ENCODE measurements around the gene PSMD1. TPM values are rescaled to one million over a fixed set of nuclear protein-coding genes. Genes with fewer than 3 reads are reported as not detected.

The PSMD1 gene
- total and polyA plus RNA-seq, 2 of the 8 experiments (the other 6 are each of a cell fraction or from before 2014, with no cell fraction given) = 179 to 272 TPM

DNA sequence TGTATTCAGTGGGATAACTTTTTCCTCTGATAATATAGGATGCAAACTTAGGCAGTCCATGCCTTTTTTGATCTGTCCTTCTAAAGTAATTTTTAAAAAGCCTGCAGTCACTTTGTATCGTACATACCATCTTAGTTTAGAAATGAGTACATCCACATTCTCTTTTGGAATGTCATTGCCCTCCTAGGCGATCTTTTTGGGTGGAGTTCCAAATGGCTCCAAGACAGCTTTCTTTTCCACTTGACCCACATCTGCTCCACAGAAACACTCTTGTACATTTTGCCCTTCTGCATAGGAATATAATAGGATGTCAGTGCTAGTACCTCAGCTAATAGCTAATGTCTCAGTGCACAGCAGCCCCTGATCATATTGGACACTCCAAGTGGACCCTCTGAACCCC is 90.0 kb downstream of the PSMD1 start:
- Histone ChIP-seq H2BK12ac (ENCODE audit: low read depth, low read length) (no peak overlapping the region), H3K4ac (replicated peaks; ENCODE audit: insufficient read length, low read depth, low read length) (no peak overlapping the region), H3K4me1 (replicated peaks in 1 of 4; ENCODE audit: control insufficient read depth in 3 of 4, insufficient read depth in 4 of 4, low read length in 3 of 4) (no peaks in the 10 kb centered on the region), H2AFZ (ENCODE audit: low read length) (no peak overlapping the region), H4K20me1 (replicated peaks in 1 of 2; ENCODE audit: control insufficient read depth in 1 of 2, insufficient read depth in 2 of 2, low read length in 2 of 2) (no peaks in the 10 kb centered on the region), H3K36me3 (ENCODE audit: control insufficient read depth in 2 of 4, insufficient read depth in 4 of 4, low read length in 3 of 4) (peaks cover 0 to 28% (median 9%) of the 10 kb centered on the region in 4 experiments; a peak in 4 of 8 replicates), H3K18ac (ENCODE audit: extremely low read depth, low read length) (no peak overlapping the region), H4K8ac (ENCODE audit: extremely low read depth, insufficient read depth, low read length) (no peak overlapping the region), H3K27me3 (replicated peaks in 1 of 4; ENCODE audit: control insufficient read depth in 3 of 4, extremely low read depth in 1 of 4, insufficient read depth in 3 of 4, low read length in 3 of 4) (no peaks in the 10 kb centered on the region), H3K23me2 (ENCODE audit: low read depth, low read length) (no peaks in the 10 kb centered on the region), H2BK120ac (replicated peaks; ENCODE audit: low read depth, low read length) (no peak overlapping the region), H2BK5ac (ENCODE audit: low read depth, low read length) (no peak overlapping the region), H2BK20ac (ENCODE audit: low read length) (no peak overlapping the region), H3K14ac (ENCODE audit: insufficient read length) (no peak overlapping the region), H3K4me2 (ENCODE audit: insufficient read depth in 1 of 2, low read depth in 2 of 2, low read length in 2 of 2) (no peak overlapping the region), H3K4me3 (ENCODE audit: extremely low read depth in 1 of 4, insufficient read depth in 2 of 4, low read depth in 3 of 4, low read length in 4 of 4) (no peak overlapping the region), H3K79me2 (ENCODE audit: control insufficient read depth in 1 of 2, insufficient read depth in 2 of 2, low read length in 2 of 2) (no peaks in the 10 kb centered on the region), H3K56ac (replicated peaks; ENCODE audit: insufficient read length, low read depth, low read length) (no peak overlapping the region), H2AK5ac (ENCODE audit: low read depth, low read length) (no peak overlapping the region), H3K9ac (replicated peaks in 1 of 4; ENCODE audit: extremely low read depth in 1 of 4, low read depth in 3 of 4, low read length in 3 of 4) (no peak overlapping the region), H3K27ac (ENCODE audit: low read depth, low read length) (no peak overlapping the region), H3K79me1 (ENCODE audit: low read depth, low read length) (no peaks in the 10 kb centered on the region), H3K23ac (ENCODE audit: insufficient read length) (no peak overlapping the region), H2BK15ac (ENCODE audit: low read length) (no peak overlapping the region), H3K9me3 (ENCODE audit: insufficient read depth in 2 of 2, low read depth in 1 of 2, low read length in 1 of 2) (no peaks in the 10 kb centered on the region), H4K91ac (replicated peaks; ENCODE audit: insufficient read length, low read length) (no peak overlapping the region), H4K5ac (ENCODE audit: insufficient read length, low read depth, low read length) (no peak overlapping the region)
- WGBS, 2 experiments (ENCODE audit: extremely low coverage in 1 of 2, insufficient coverage in 1 of 2, insufficient read length in 1 of 2, insufficient replicate concordance in 2 of 2, low coverage in 1 of 2, low lambda C conversion rate in 2 of 2, missing lambda C conversion rate in 1 of 2) = 85% methylated on average over 2 of the region's 2 CpGs; no CpG with 5 or more reads in 1 of the 2 experiments
- TF ChIP-seq SIRT6 (IDR thresholded peaks at IDR 0.05; ENCODE audit: low read length) = no peak
- TF ChIP-seq, protein P1, sequence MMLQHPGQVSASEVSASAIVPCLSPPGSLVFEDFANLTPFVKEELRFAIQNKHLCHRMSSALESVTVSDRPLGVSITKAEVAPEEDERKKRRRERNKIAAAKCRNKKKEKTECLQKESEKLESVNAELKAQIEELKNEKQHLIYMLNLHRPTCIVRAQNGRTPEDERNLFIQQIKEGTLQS (IDR thresholded peaks at IDR 0.05; ENCODE audit: insufficient read depth, low read depth, low read length) = no peak
- DNase-seq (ENCODE audit: low read depth in 1 of 2, low spot score in 2 of 2) = no peak
- ChIA-PET POLR2A (ENCODE audit: partially characterized antibody) (interaction anchor here (1.2 kb wide), 1 partner anchor 9 kb away, joined by 3 read pairs; no protein-coding TSS in a partner anchor), CTCF (ENCODE audit: partially characterized antibody) (interaction anchor here (0.7 to 1.5 kb wide), 2 partner anchors 46 to 259 kb away, joined by 3 to 7 read pairs; no protein-coding TSS in a partner anchor)
- no peak for FAIRE-seq
